ENCODE data around the gene TKTL1. TPM values are rescaled to one million over a fixed set of nuclear protein-coding genes. Genes with fewer than 3 reads are reported as not detected.
"Not testable (repeated sequence)": the region's sequence is repeated elsewhere in the genome, so short reads cannot be mapped to it uniquely, and the experiment has no call there.

TKTL1 gene
- total RNA-seq, 1 donor from 2014 or later, result 3.2 TPM

DNA sequence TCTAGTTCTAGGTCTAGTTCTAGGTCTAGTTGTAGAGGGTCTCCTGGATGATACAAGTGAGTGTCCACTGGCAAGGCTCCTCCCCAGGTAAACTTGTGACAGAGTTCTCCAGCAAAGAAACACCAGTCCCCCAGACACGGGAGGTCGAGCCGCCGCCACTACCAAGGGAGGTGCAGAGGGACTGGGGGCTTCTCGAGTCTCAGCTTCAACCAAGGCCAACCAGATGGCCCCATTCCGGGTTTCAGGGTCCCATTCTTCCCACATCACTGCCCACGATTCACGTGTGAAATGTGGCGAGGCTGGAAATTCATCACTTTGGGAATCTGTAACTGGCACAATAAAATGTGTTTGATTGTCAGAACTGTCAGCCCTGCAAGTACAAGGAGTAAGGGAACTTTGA lies 37.5 kb downstream of the TKTL1 start:
- no peak for DNase-seq (ENCODE audit: low spot score)
- intact Hi-C loops (cut with DNase I), result no loop called here

DNA sequence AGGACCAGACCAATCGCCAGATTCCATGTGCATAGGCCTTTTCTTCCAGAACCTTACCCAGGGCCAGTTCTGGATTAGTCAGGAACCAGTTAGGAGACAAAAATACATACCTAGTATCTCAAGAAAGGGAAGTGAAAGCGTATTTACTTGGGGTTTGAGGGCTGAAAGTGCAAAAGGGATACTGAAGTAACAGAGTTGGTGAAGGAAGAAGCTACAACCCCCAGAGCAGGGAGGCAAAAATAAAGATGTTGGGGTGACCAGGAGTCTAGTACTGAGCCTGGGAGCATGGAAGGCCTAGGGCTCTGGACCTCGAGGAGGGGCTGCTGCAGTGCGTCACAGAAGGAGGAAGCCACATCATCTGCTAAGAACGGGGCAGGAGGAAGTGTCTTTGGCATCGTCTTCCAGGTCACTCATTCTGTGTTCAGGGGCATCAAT lies 38.3 kb downstream of the TKTL1 start:
- DNase-seq (ENCODE audit: low spot score), result no peak
- intact Hi-C loops (cut with DNase I), result no loop called here

- no peak for DNase-seq (ENCODE audit: low spot score)
- intact Hi-C loops (cut with DNase I), result no loop called here
Measured at GRCh38 chrX:154334496-154334895, 38.9 kb downstream of the TKTL1 start.

DNA sequence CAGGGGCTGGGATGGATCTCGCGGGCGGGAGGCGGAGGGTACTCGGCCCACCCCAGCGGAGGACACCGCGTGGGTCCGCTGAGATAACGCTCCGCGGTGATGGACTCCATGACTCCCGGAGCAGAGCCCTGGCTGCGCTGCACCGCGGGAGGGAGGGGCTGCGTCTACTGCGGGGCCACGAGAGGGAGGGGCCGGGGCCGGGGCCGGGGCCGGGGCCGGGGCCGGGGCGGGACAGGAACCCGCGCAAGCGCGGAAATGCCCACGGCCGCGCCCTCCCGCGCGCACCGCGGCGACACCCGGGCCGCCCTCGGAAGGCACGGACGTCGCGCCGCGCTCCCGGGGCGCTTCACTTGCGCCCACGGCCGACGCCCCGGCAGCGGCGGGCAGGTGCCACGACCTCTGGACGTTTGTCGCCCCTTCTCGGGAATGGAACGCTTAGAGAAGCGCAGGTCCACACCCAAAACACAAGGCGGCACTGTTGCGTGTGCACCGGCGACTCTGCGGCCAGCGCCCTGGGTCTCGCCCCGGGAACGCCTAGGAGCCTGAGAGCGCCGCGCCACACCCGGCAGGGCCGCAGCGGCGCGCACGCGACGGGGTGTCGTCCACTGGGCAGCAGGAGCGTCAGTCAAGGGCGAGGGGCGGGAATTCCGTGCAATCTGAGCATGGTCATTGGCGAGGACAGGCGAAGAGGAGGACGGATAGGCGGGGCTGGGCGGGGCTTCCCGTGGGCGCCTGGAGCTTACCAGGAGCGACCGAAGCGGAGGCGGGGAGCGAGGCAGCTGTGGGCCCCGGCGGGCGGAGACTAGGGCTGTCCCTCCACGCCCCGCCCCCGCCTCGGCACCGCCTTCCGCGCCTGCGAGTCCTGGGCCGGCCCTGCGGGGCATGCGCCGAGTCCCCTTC lies 46.1 kb downstream of the TKTL1 start:
- intact Hi-C loops (cut with DNase I); DNase-seq (ENCODE audit: low spot score): not testable (repeated sequence)

DNA sequence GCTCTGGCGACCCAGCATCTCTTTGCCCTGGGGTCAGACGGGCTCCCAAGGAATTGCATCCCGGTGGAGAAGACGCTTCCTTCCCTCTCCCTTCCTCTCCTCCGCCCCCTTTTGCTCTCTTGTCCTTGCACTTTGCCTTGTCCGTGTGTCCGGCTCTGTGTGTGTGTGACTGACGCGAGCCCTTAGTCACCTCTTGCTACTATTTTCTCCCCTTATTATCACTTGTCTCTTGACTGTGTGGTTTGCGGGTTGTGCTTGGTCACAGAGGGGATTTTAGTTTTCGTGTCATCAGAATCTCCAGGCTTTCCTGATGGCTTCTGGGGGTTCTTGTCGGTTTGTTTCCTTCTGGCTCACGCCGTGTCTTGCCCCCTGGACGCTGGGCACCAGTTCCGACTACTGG lies 47.5 kb downstream of the TKTL1 start:
- intact Hi-C loops (cut with DNase I); DNase-seq (ENCODE audit: low spot score): not testable (repeated sequence)

DNA sequence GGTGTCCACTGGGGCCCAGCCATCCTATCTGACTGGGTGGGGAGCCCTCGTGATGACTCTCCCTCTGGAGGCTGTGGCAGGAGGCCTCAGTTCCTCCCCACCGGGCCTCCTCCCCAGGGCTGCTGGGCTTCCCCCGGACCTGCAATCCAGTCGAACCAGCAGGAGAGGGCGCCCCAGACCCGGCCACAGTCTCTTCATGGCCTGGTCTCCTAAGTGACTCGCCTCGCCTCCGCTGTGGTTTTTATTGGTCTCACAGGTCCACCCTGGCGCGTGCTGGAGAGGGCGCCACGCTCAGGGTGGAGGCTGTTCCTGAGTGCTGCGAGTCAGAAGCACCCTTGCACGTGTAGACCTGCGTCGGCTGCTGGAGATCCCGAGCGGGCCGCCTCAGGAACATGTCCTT lies 48.0 kb downstream of the TKTL1 start:
- DNase-seq (ENCODE audit: low spot score); intact Hi-C loops (cut with DNase I): not testable (repeated sequence)

DNA sequence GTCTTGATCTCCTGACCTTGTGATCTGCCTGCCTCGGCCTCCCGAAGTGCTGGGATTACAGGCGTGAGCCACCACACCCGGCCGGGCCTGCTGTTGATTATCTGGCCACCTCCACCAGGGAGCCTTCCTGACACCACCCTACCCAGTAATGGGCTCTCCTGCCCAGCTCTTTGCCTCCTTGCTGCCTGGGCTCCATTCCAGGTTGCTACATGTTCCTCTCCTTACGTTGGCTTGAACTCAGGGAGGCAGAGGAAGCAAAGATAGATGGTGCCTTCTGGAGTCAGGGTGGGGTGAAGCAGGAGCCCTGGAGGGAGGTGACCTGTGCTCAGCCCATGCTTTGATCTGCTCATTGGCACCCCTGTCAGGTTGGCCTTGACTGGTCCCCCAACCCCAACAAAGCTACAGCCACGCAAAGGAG lies 52.5 kb downstream of the TKTL1 start:
- no peak for DNase-seq (ENCODE audit: low spot score)
- intact Hi-C loops (cut with DNase I), result no loop called here

DNA sequence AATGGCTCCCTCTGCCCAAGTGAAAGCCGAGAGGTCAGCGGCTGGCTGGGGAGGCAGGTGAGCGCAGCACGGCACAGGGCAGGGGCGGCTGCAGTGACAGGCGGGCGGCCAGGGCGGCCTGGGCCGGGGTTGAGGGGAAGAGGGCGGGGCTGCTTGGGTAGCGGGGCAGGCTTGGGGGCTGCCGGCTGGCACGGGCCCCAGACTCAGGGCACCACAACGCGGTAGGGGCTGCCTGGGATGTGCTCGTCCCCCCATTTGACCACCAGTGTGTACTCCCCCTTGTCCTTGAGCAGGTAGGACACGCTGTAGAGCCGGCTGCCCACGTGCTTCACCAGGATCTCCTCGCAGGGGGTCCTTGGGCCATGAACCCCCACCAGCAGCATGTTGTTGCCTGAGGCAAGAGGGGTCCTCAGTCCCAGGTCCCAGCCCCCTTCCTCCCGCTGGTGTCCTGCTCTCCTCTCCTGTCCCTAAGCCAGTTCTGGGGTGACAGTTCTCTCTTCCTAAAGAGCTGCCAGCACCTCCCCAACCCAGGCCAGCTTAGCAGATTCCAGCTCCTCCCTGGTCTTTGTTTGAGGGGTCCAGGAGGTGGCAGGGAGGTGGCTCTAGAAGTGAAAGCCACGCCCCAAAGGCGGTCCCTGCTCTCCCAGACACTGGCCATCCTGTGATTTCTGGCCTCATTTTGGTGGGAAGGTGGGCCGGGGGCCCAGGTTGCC lies 53.2 kb downstream of the TKTL1 start:
- no peak for DNase-seq (ENCODE audit: low spot score)
- intact Hi-C loops (cut with DNase I), result no loop called here

DNA sequence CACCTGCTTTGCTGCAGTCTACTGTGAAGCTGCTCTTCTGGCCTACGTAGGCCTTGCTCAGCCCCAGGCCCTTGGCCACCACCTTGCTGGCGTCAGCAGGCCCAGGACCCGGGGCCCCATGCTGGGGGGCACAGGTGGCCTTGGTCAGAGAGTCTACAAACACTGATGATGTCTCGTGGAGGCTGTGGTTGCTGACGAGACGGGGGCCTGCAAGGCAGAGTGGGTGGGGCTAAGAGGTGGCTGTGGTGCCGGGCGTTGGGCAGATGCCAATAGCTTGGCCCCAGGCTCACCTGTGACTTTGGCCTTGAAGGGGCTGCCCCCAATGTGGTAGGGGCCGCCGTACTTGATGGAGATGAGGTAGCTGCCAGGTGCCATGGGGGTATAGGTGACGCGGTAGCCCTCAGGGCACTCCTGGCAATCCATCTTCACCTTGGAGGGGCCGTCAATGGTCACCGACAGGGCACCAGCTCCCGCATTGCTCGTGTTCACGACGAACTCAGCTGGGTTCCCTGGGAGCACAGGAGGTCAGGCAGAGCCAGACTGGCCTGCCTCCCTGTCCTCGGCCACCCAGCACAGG lies 53.9 kb downstream of the TKTL1 start:
- no peak for DNase-seq (ENCODE audit: low spot score)
- intact Hi-C loops (cut with DNase I), result no loop called here

- intact Hi-C loops (cut with DNase I), result no loop called here
- DNase-seq (ENCODE audit: low spot score), result no peak
Measured at GRCh38 chrX:154349979-154350378, 54.4 kb downstream of the TKTL1 start.

DNA sequence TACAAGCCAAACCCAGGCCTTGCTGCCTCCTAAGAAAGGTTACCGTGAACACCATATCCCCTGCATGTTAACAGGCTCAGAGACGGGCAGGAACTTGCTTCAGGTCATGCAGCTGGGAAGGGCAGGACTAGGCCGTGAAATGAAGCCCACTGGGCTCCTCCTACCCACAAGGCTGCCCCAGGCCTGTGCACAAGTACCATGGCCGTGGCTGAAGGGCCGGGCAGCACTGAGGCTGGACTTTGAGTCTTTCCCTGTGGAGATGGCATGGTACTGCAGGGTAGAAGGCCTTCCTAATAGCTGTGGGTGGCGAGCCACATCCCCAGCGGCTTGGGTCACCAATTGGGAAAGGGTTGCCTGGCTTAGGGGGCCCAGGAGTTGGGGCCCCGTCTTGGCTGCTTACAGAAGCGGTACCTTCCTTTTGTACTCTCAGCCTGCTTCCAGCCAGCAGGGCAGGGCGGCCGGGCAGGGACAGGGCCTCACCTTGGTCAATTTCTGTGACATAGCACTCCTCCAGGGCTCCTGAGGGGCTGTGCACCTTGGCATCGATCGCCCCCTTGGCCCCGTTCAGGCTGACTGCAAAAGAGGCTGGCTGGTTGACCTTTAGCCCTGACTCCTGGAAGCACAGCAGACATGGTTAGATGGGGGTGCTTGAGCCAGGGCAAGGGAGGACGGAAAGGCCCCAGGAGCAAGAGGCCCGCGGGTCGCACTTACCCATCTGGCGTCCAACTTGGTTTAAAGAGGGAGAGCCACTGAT lies 55.0 kb downstream of the TKTL1 start:
- intact Hi-C loops (cut with DNase I), result no loop called here
- no peak for DNase-seq (ENCODE audit: low spot score)

- no peak for DNase-seq (ENCODE audit: low spot score)
Measured at GRCh38 chrX:154351183-154352011, 55.8 kb downstream of the TKTL1 start.

GRCh38 chrX:154352012-154352401 lies 56.4 kb downstream of the TKTL1 start:
- DNase-seq (ENCODE audit: low spot score), result no peak
- intact Hi-C loops (cut with DNase I), result no loop called here

More at GRCh38 chrX:154351183-154352011, 55.8 kb downstream of the TKTL1 start:
- intact Hi-C loops (cut with DNase I), result no loop called here

DNA sequence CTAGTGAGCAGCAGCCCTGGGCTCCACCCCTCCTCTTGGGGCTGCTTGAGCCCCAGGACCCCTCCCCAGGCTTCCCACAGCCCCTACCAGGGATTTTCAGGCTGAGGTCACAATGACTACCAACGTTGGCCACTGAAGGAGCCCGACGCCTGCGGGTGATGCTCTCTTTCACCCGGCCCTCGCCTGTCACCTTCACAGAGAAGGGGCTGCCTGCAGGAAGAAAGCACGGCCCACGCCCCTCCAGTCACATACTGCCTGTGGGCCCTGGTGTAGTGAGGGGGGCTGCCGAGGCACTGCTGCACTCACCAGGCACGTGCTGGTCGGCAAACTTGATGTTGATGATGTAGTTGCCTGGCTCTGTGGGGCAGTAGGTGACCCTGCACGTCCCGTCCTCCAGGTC lies 56.9 kb downstream of the TKTL1 start:
- intact Hi-C loops (cut with DNase I), result no loop called here
- DNase-seq (ENCODE audit: low spot score), result no peak

GRCh38 chrX:154353172-154353843 lies 57.7 kb downstream of the TKTL1 start:
- intact Hi-C loops (cut with DNase I), result no loop called here
- DNase-seq (ENCODE audit: low spot score), result no peak

GRCh38 chrX:154354013-154354412 lies 58.4 kb downstream of the TKTL1 start:
- intact Hi-C loops (cut with DNase I), result no loop called here
- DNase-seq (ENCODE audit: low spot score), result no peak

DNA sequence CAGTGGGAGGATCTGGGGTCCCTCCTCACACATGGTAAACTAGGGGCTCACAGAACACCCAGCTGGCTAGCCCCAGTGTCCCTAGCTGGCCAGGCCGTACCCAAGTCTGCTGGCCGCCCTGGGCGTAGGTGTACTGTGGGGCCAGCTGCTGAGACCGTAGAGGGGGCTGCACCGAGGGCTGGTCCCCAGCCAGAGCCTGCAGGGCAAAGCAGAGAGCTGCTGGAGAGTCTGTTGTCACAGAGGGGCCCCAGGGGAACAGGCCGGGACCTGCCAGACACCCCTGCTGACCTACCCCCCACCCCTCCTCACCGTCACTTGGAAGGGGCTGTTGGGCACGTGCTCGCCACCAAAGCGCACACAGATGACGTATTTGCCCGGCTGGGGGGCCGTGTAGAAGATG lies 58.9 kb downstream of the TKTL1 start:
- DNase-seq (ENCODE audit: low spot score), result no peak
- intact Hi-C loops (cut with DNase I), result no loop called here

- no peak for DNase-seq (ENCODE audit: low spot score)
- intact Hi-C loops (cut with DNase I), result no loop called here
Measured at GRCh38 chrX:154355094-154355775, 59.6 kb downstream of the TKTL1 start.
